ENCODE data around the gene AK5. TPM values are rescaled to one million over a fixed set of nuclear protein-coding genes. Genes with fewer than 3 reads are reported as not detected.
"Not testable (repeated sequence)": the region's sequence is repeated elsewhere in the genome, so short reads cannot be mapped to it uniquely, and the experiment has no call there.

AK5 gene
- polyA plus RNA-seq, 2 of the 4 experiments (the other 2 are of a cell fraction): 4.9 to 6.1 TPM

GRCh38 chr1:77509898-77510297 is 228.1 kb downstream of the AK5 start:
- H3K9me3 ChIP-seq: no peaks in the 10 kb centered on the region
- H3K27ac ChIP-seq: peak overlapping the region in 1 of 2 experiments; percentile 74; a peak in 3 of 6 replicates
- FAIRE-seq (no peak), DNase-seq (ENCODE audit: low read depth in 1 of 2, low spot score in 1 of 2) (no peak), ATAC-seq (no peak)
- no peak overlapping the region for H3K4me2 ChIP-seq
- peaks cover 20% of the 10 kb centered on the region for H3K4me1 ChIP-seq
- WGBS (ENCODE audit: missing lambda C conversion rate): 84% methylated on average over 2 of the region's 2 CpGs
- TF ChIP-seq RARB (CRISPR knock-in tag; IDR thresholded peaks at IDR 0.05) (no peak), BHLHE40 (IDR thresholded peaks at IDR 0.05; ENCODE audit: low read depth, low read length) (no peak), MAZ (IDR thresholded peaks at IDR 0.05; ENCODE audit: borderline replicate concordance, low read depth, low read length) (no peak), RCOR1 (IDR thresholded peaks at IDR 0.05; ENCODE audit: low read depth, low read length) (no peak), HOXB5 (CRISPR knock-in tag; IDR thresholded peaks at IDR 0.05) (no peak), HEYL (CRISPR knock-in tag; IDR thresholded peaks at IDR 0.05) (no peak), ZC3H11A (IDR thresholded peaks at IDR 0.05) (no peak), POLR2A (IDR thresholded peaks at IDR 0.05; ENCODE audit: low read length) (no peak), EP300 (IDR thresholded peaks at IDR 0.05) (no peak), CEBPB (IDR thresholded peaks at IDR 0.05) (no peak), HOXA7 (CRISPR knock-in tag; IDR thresholded peaks at IDR 0.05) (no peak), PBX3 (IDR thresholded peaks at IDR 0.05) (no peak), HOXB13 (CRISPR knock-in tag; IDR thresholded peaks at IDR 0.05; ENCODE audit: low read depth) (no peak)
- ChIA-PET CTCF (interaction anchor here (1.4 kb wide), 1 partner anchor 13 kb away, joined by 4 read pairs; no protein-coding TSS in a partner anchor), POLR2A (no interaction called here)
- no peak overlapping the region for H3K4me3 ChIP-seq

GRCh38 chr1:77511440-77511840 is 229.6 kb downstream of the AK5 start:
- H3K27ac ChIP-seq: peak overlapping the region; percentile 57 to 71; a peak in 5 of 6 replicates
- POLR2A ChIA-PET: no interaction called here

GRCh38 chr1:77512650-77513049 is 230.8 kb downstream of the AK5 start:
- WGBS (ENCODE audit: missing lambda C conversion rate): 68% methylated on average over 1 of the region's 3 CpGs
- CTCF ChIA-PET; ATAC-seq; DNase-seq (ENCODE audit: low read depth in 1 of 2, low spot score in 1 of 2); H3K4me3 ChIP-seq; FAIRE-seq; H3K4me2 ChIP-seq; POLR2A ChIA-PET; H3K9me3 ChIP-seq: not testable (repeated sequence)
- Histone ChIP-seq H3K4me1 (peaks cover 20% of the 10 kb centered on the region), H3K27ac (peak overlapping the region in 1 of 2 experiments; percentile 48; a peak in 1 of 6 replicates)

More at GRCh38 chr1:77511440-77511840, 229.6 kb downstream of the AK5 start:
- peaks cover 24% of the 10 kb centered on the region for H3K4me1 ChIP-seq
- TF ChIP-seq JUNB (IDR thresholded peaks at IDR 0.05): peak; percentile 43; the same call in 1 of the 2 replicates
- peak; percentile 53; the same call in 1 of the 2 replicates for TF ChIP-seq GATA3 (IDR thresholded peaks at IDR 0.05; ENCODE audit: borderline replicate concordance)
- TF ChIP-seq PBX3 (IDR thresholded peaks at IDR 0.05): no peak
- no peak for TF ChIP-seq RAD21 (conservative IDR thresholded peaks at IDR 0.05 in 1 of 2, IDR thresholded peaks at IDR 0.05 in 1 of 2)
- no peak overlapping the region for H3K4me3 ChIP-seq
- no peaks in the 10 kb centered on the region for H3K9me3 ChIP-seq
- WGBS (ENCODE audit: missing lambda C conversion rate): 43% methylated on average over 2 of the region's 2 CpGs
- CTCF ChIA-PET: interaction anchor here (1.3 kb wide), 1 partner anchor 22 kb away, joined by 4 read pairs; no protein-coding TSS in a partner anchor
- peak in 1 of 2 experiments; percentile 43 for DNase-seq (ENCODE audit: low read depth in 1 of 2, low spot score in 1 of 2)
- H3K4me2 ChIP-seq: peak overlapping the region; percentile 51
- peak; percentile 39 for FAIRE-seq
- peak in 1 of 2 experiments; percentile 81; a peak in 4 of 6 replicates for ATAC-seq

GRCh38 chr1:77513839-77514763 is 232.3 kb downstream of the AK5 start:
- peak overlapping the region in 1 of 2 experiments; percentile 48; a peak in 3 of 6 replicates for H3K27ac ChIP-seq
- WGBS (ENCODE audit: missing lambda C conversion rate): 77% methylated on average over 17 of the region's 17 CpGs
- no peak for TF ChIP-seq CBX2 (IDR thresholded peaks at IDR 0.05; ENCODE audit: borderline replicate concordance, low read depth)
- no peak for TF ChIP-seq HEYL (CRISPR knock-in tag; IDR thresholded peaks at IDR 0.05)
- no peak for TF ChIP-seq HOXB5 (CRISPR knock-in tag; IDR thresholded peaks at IDR 0.05)
- TF ChIP-seq ELK1 (IDR thresholded peaks at IDR 0.05; ENCODE audit: low read depth, low read length): no peak
- no peak for TF ChIP-seq MAFK (IDR thresholded peaks at IDR 0.05; ENCODE audit: partially characterized antibody)
- TF ChIP-seq FOSL2 (IDR thresholded peaks at IDR 0.05): no peak
- TF ChIP-seq FOSL2 (CRISPR knock-in tag; IDR thresholded peaks at IDR 0.05): no peak
- no peak for TF ChIP-seq GATA3 (IDR thresholded peaks at IDR 0.05; ENCODE audit: borderline replicate concordance)
- no peak for TF ChIP-seq SREBF2 (IDR thresholded peaks at IDR 0.05)
- TF ChIP-seq RARB (CRISPR knock-in tag; IDR thresholded peaks at IDR 0.05): no peak
- no peak for TF ChIP-seq JUNB (IDR thresholded peaks at IDR 0.05)
- no peak for TF ChIP-seq POLR2A (IDR thresholded peaks at IDR 0.05; ENCODE audit: low read length)
- no peak for TF ChIP-seq PBX3 (IDR thresholded peaks at IDR 0.05)
- no peak for TF ChIP-seq E2F6 (IDR thresholded peaks at IDR 0.05; ENCODE audit: borderline replicate concordance, low read depth)

More at GRCh38 chr1:77513839-77514763, 232.3 kb downstream of the AK5 start:
- FAIRE-seq (no peak), ATAC-seq (no peak), DNase-seq (ENCODE audit: low read depth in 1 of 2, low spot score in 1 of 2) (no peak)
- ChIA-PET POLR2A (interaction anchor here (0.6 kb wide), 1 partner anchor 235 kb away, joined by 5 read pairs; no protein-coding TSS in a partner anchor), CTCF (no interaction called here)
- Histone ChIP-seq H3K4me2 (peak overlapping the region; percentile 3; the same call in 1 of the 3 replicates), H3K9me3 (peaks cover 3% of the 10 kb centered on the region; the same call in 1 of the 3 replicates), H3K4me1 (peaks cover 20% of the 10 kb centered on the region), H3K4me3 (no peak overlapping the region)

Data from A549 (cell line).